GM12875 (cell line): ENCODE results near the gene HVCN1.
"Not testable (repeated sequence)": the region's sequence is repeated elsewhere in the genome, so short reads cannot be mapped to it uniquely, and the experiment has no call there.

Source experiments
- H3K4me3 ChIP-seq: one replicate; pipeline ENCODE4 v1.5.1; 2011; ENCODE audit warnings: low read depth, low read length, control low read depth
- TF ChIP-seq, protein P1 (sequence below): IDR thresholded peaks from 2 replicates; pipeline ENCODE4 v1.5.1; 2011; ENCODE audit warnings: low read depth, mild to moderate bottlenecking, control low read depth, inconsistent platforms, low read length, moderate library complexity, borderline replicate concordance; ENCODE audit not compliant: insufficient read depth

HVCN1 gene

DNA sequence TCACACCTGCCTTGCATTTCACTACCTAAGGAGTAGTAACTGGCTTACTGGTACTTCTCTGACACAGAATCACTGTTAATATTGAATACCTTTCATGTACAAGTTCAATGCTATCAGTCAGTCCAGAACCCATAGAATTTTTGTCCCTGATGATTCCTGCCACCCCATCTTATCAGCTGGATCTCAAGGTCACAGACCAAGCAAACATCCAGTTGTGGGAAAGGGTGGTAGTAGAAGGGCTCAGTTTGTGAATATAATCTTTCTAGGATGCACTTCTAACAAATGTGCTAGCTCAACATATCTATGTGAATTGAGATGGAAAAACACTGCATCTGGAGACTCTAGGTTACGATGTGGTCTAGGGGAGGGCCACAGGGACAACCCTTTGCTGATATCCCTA lies 39.7 kb upstream of the HVCN1 start:
- H3K4me3 ChIP-seq, result no peak overlapping the region
- TF ChIP-seq, protein P1, sequence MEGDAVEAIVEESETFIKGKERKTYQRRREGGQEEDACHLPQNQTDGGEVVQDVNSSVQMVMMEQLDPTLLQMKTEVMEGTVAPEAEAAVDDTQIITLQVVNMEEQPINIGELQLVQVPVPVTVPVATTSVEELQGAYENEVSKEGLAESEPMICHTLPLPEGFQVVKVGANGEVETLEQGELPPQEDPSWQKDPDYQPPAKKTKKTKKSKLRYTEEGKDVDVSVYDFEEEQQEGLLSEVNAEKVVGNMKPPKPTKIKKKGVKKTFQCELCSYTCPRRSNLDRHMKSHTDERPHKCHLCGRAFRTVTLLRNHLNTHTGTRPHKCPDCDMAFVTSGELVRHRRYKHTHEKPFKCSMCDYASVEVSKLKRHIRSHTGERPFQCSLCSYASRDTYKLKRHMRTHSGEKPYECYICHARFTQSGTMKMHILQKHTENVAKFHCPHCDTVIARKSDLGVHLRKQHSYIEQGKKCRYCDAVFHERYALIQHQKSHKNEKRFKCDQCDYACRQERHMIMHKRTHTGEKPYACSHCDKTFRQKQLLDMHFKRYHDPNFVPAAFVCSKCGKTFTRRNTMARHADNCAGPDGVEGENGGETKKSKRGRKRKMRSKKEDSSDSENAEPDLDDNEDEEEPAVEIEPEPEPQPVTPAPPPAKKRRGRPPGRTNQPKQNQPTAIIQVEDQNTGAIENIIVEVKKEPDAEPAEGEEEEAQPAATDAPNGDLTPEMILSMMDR, result no peak

DNA sequence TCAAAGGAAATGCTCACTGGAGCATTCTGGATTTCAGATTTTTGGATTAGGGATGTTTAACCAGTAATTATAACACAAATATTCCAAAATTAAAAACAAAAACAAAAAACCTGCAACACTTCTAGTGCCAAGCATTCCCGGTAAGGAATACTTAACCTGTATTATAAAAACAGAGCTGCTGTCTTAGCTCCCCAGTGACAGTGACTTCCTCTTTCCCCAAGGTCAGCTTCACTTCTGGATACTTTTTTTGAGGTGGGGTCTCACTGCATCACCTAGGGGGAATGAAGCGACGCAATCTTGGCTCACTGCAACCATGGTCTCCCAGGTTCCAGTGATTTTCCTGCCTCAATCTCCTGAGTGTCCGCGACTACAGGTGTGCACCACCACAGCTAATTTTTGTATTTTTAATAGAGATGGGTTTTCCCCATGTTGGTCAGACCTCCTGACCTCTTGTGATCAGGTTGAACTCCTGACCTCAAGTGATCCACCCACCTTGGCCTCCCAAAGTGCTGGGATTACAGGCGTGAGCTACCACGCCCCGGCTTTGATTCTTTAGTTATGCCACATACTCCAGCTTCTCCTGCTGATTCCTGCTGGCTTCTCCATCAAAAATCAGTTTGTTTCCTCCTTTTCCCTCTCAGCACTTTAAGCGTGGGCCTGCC lies 37.9 kb upstream of the HVCN1 start:
- no peak overlapping the region for H3K4me3 ChIP-seq
- TF ChIP-seq, protein P1, result no peak

DNA sequence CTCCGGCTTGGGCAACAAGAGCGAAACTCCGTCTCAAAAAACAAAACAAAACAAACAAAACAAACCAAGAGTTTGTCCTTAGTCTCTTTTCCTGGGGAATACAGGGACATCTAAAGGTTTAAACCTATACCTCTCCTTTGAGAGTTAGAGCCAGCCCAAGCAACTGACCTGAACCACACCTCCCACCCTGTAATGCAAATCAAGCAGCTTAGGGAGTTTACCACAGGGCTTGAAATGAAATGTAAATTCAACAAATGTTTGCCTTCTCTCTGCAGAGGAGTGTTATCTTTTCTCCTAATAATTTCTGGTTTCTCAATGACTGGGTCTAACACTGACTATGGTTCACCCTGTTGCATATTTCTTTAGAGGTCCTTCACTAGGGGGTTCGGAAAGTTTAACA lies 37.1 kb upstream of the HVCN1 start:
- no peak overlapping the region for H3K4me3 ChIP-seq

DNA sequence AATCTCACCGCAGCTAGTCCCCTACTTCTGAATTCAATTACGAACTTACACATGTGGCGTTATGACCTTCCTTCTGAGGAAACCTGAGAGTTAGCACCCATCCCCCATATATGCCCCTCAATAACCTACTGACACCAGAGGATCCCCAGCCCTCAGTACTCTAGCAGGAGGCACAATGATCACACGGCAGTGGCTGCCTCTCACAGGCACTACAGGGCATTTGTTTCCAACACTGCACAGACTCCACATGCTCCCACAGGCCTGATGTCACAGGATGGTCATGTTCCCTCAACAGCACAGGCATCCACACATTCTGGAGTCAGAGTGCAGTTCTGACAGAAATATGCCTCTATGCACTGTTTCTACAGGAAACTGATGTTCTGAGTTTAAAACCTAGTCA lies 36.4 kb upstream of the HVCN1 start:
- TF ChIP-seq, protein P1, result no peak

More for the DNA sequence above, 37.1 kb upstream of the HVCN1 start:
- TF ChIP-seq, protein P1, result no peak

DNA sequence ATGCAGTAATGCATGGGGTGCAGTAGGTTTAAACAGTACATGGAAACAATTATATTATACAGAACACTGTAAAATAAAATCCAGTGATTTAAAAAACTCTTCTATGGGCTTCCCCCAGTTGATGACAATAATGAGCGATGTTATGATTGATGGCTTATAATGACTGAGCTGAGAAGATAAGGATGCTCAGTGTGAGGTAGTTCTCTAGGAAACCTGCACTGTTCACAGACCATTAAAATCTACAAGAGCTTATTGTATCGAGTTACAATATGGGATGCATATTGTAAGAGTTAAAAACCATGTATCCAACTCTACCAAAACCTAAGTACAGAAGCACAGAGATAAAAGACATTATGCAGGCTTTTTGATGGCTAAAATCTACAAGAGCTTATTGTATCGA lies 34.0 kb upstream of the HVCN1 start:
- H3K4me3 ChIP-seq, result not testable (repeated sequence)

More for the DNA sequence above, 36.4 kb upstream of the HVCN1 start:
- no peak overlapping the region for H3K4me3 ChIP-seq

DNA sequence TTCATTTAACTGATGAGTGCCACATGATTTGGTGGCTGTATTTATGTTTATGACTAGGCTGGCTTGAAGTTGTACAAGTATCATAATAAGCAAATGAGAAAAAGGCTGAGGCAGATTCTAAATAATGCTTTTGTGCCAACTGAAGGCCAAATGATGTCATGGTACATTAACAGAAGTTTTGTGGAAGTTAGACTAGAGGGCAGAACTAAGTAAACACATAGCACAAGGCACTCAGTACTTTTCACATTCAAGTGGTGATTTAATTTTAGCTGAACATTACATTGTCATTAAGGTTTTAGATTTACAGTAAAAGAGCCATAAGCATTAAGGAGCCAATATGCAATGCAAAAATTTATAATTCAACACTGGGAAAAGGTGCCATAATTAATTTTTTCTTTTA lies 32.7 kb upstream of the HVCN1 start:
- H3K4me3 ChIP-seq, result no peak overlapping the region
- TF ChIP-seq, protein P1, result no peak

DNA sequence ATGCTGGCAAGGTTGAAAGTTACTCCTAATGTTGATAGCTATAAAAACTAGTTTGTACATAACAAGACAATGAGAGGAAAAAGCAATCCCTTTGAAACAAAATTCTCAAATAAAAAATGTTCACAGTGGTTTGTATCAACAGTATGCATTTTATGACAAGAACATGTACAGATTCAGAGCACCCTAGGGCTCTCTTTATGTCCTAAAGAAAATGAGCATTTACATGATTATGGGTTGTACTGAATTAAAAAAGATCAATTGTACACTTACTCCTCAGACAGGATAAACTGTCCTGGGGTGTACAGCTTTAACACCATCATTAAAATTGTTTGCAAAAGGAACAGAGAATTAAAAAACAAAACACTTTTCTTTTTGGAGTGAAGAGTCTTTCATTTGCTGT lies 31.6 kb upstream of the HVCN1 start:
- H3K4me3 ChIP-seq, result no peak overlapping the region
- TF ChIP-seq, protein P1, result no peak
